Fibroblast of lung (primary cell): ENCODE measurements around the gene TFF1.

Experiments
- EZH2 ChIP-seq: IDR thresholded peaks from 2 replicates; pipeline ENCODE4 v1.5.1; 2012; ENCODE audit warnings: low read length, control low read depth, mild to moderate bottlenecking; ENCODE audit errors: missing control alignments
- TF ChIP-seq, protein P1 (sequence below), 2 donors: IDR thresholded peaks in 1 of 2; conservative IDR thresholded peaks in 1 of 2; 1 replicate in 1 of 2; 2 replicates in 1 of 2; pipeline ENCODE4 v1.5.1; 2011 to 2012; ENCODE audit warnings: low read length in 2 of 2, control low read depth in 1 of 2, inconsistent platforms in 1 of 2, low read depth in 1 of 2, mild to moderate bottlenecking in 1 of 2

DNA sequence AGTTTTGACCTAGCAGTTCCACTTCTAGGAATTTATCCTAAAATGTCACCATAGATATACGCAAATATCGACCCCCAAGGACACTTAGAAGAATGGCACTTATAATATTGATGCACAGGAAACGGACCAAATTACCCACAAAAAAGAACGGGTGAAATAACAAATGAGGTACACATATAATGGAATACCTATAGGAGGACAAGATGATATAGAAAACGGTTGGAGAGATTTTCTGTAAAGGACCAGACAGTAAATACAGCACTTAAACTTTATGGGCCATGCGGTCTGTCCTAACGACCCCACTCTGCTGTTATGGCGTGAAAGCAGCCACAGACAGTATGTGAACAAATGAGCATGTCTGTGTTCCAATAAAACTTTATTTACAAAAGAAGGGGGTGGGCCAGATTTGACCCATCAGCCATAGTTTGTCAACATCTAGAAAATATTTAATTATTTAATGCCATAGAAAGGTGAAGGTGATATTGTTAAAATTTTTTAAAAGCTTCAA lies 27.2 kb upstream of the TFF1 start:
- TF ChIP-seq, protein P1, sequence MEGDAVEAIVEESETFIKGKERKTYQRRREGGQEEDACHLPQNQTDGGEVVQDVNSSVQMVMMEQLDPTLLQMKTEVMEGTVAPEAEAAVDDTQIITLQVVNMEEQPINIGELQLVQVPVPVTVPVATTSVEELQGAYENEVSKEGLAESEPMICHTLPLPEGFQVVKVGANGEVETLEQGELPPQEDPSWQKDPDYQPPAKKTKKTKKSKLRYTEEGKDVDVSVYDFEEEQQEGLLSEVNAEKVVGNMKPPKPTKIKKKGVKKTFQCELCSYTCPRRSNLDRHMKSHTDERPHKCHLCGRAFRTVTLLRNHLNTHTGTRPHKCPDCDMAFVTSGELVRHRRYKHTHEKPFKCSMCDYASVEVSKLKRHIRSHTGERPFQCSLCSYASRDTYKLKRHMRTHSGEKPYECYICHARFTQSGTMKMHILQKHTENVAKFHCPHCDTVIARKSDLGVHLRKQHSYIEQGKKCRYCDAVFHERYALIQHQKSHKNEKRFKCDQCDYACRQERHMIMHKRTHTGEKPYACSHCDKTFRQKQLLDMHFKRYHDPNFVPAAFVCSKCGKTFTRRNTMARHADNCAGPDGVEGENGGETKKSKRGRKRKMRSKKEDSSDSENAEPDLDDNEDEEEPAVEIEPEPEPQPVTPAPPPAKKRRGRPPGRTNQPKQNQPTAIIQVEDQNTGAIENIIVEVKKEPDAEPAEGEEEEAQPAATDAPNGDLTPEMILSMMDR (conservative IDR thresholded peaks at IDR 0.05 in 1 of 2, IDR thresholded peaks at IDR 0.05 in 1 of 2; ENCODE audit: low read depth in 1 of 2, low read length in 2 of 2): no peak
- TF ChIP-seq EZH2: no peak
